ENCODE data around the gene SEC22A. TPM values are rescaled to one million over a fixed set of nuclear protein-coding genes. Genes with fewer than 3 reads are reported as not detected.

SEC22A gene
- total RNA-seq, 3 donors from 2014 or later, result 28.5 to 45.2 (median 33.1) TPM

DNA sequence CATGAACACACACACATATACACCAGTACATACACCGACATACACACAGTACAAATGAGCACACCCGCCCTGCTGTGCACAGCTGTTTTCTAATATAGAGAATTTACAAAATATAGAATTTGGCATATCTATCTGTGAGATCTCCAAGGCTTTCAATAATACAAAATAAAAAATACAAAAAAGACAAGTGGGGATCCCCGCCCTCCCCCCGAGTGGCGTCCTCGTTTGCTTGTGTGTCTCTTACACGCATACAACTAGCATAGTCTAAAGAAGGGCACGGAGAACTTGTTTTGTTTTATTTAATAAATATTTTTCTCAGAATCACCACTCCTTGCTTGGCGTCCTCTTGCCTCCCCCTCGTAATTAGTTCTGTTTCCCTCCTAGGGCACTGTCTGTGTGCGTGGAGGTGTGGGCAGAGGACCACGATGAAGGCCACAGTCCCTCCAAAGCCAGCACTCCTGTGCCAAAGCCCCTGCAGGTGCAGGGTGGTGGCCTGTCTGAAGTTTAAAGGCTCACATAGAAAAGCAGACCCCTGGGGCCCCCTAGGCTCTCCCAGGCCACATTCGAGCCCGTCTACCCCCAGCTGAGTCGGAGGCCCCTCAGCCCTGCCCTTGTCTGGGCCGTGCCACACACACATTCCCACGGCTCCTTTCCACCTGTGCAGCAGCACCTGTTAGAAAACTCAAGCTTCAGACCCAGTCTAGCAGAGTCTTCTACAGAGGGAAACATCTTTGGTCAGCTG, 82.1 kb downstream of the SEC22A start:
- Histone ChIP-seq H3K9me3 (no peaks in the 10 kb centered on the region), H3K27ac (no peak overlapping the region), H3K36me3 (no peaks in the 10 kb centered on the region), H3K27me3 (no peaks in the 10 kb centered on the region), H3K4me3 (no peak overlapping the region), H3K4me1 (no peaks in the 10 kb centered on the region)
- intact Hi-C loops (cut with DNase I; ENCODE audit: low total_unique reads), result no loop called here
- TF ChIP-seq, protein P1, sequence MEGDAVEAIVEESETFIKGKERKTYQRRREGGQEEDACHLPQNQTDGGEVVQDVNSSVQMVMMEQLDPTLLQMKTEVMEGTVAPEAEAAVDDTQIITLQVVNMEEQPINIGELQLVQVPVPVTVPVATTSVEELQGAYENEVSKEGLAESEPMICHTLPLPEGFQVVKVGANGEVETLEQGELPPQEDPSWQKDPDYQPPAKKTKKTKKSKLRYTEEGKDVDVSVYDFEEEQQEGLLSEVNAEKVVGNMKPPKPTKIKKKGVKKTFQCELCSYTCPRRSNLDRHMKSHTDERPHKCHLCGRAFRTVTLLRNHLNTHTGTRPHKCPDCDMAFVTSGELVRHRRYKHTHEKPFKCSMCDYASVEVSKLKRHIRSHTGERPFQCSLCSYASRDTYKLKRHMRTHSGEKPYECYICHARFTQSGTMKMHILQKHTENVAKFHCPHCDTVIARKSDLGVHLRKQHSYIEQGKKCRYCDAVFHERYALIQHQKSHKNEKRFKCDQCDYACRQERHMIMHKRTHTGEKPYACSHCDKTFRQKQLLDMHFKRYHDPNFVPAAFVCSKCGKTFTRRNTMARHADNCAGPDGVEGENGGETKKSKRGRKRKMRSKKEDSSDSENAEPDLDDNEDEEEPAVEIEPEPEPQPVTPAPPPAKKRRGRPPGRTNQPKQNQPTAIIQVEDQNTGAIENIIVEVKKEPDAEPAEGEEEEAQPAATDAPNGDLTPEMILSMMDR (IDR thresholded peaks at IDR 0.05), result no peak
- TF ChIP-seq POLR2A (IDR thresholded peaks at IDR 0.05) (no peak), POLR2AphosphoS5 (IDR thresholded peaks at IDR 0.05) (no peak)
- DNase-seq (ENCODE audit: low spot score in 2 of 2), result no peak

DNA sequence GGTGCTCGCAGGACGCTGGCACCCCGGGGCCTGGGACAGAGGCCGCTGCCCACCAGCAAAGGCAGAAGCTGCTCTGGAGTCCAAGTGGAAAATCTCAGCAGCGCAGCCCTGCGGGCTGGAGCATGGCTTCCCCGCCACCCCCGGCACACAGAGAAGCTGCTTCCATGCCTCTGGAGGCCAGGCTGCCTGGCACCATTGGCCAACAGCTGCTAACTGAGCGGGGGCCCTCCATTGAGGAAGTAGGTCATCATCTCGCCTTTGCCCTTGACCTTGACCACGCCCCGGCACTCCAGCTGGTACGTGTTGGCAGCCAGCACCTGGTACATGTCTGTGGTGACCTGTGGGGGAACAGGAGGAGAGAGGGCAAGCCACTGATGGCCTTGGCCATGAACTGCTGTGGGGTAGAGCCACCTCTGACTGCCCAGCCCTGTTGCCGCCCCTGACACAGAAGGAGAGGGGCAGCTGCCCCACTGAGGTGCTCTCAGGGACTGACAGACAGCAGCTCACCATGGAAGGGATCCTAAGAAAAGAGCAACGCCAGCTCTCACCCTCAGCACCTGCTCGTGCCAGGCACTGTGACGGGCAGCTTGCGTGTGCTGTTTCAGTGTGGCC, 82.8 kb downstream of the SEC22A start:
- Histone ChIP-seq H3K27me3 (no peaks in the 10 kb centered on the region), H3K36me3 (no peaks in the 10 kb centered on the region), H3K9me3 (no peaks in the 10 kb centered on the region), H3K27ac (no peak overlapping the region), H3K4me1 (no peaks in the 10 kb centered on the region), H3K4me3 (no peak overlapping the region)
- no peak for DNase-seq (ENCODE audit: low spot score in 2 of 2)
- intact Hi-C loops (cut with DNase I; ENCODE audit: low total_unique reads), result no loop called here
- no peak for TF ChIP-seq POLR2A (IDR thresholded peaks at IDR 0.05)
- no peak for TF ChIP-seq POLR2AphosphoS5 (IDR thresholded peaks at IDR 0.05)
- TF ChIP-seq, protein P1 (IDR thresholded peaks at IDR 0.05), result no peak

DNA sequence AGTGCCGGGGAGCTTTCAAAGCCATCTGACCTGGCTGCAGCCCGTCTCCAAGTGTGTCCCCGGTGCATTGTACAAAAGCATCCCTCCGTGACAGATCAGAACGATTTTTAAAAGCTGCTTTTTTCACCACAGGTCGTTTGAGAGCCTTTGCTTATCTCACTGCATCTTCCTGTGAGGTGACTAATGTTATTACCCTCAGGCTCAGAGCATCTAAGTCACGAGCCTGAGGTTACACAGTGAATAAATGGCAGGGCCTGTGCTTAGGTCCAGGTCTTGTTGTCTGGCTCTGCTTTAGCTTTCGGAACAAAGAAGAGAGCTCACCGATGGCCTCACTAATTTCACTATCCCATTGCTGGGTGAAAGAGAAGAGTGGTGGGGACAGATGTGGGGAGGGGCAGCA, 83.3 kb downstream of the SEC22A start:
- Histone ChIP-seq H3K27me3 (no peaks in the 10 kb centered on the region), H3K36me3 (no peaks in the 10 kb centered on the region), H3K4me1 (no peaks in the 10 kb centered on the region), H3K4me3 (no peak overlapping the region), H3K27ac (no peak overlapping the region), H3K9me3 (no peaks in the 10 kb centered on the region)
- no peak for TF ChIP-seq POLR2AphosphoS5 (IDR thresholded peaks at IDR 0.05)
- TF ChIP-seq, protein P1 (IDR thresholded peaks at IDR 0.05), result no peak
- TF ChIP-seq POLR2A (IDR thresholded peaks at IDR 0.05), result no peak
- intact Hi-C loops (cut with DNase I; ENCODE audit: low total_unique reads), result no loop called here
- DNase-seq (ENCODE audit: low spot score in 2 of 2), result no peak

DNA sequence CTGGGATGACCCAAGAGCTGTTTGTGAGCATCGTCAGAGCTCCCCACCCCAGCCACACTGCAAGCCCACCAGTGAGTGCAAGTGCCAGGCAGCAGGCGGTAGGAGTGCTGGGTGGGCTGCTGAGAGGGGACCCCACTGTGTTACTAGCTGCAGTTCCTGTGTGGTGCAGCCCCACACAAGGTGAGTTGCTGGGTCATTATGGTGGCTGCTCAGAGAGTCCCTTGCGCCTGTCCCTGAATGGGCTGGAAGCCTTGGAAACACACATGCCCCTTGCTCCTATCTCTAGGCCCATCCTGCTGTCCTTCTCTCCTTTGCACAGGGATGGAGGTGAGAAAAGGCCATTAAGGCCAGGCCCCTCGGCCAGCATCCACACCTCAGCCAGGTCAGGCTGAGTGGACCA, 83.7 kb downstream of the SEC22A start:
- Histone ChIP-seq H3K4me3 (no peak overlapping the region), H3K27ac (no peak overlapping the region), H3K4me1 (no peaks in the 10 kb centered on the region), H3K36me3 (no peaks in the 10 kb centered on the region), H3K27me3 (no peaks in the 10 kb centered on the region), H3K9me3 (no peaks in the 10 kb centered on the region)
- intact Hi-C loops (cut with DNase I; ENCODE audit: low total_unique reads), result no loop called here
- DNase-seq (ENCODE audit: low spot score in 2 of 2), result no peak
- TF ChIP-seq POLR2A (IDR thresholded peaks at IDR 0.05), result no peak
- no peak for TF ChIP-seq POLR2AphosphoS5 (IDR thresholded peaks at IDR 0.05)
- TF ChIP-seq, protein P1 (IDR thresholded peaks at IDR 0.05), result no peak

DNA sequence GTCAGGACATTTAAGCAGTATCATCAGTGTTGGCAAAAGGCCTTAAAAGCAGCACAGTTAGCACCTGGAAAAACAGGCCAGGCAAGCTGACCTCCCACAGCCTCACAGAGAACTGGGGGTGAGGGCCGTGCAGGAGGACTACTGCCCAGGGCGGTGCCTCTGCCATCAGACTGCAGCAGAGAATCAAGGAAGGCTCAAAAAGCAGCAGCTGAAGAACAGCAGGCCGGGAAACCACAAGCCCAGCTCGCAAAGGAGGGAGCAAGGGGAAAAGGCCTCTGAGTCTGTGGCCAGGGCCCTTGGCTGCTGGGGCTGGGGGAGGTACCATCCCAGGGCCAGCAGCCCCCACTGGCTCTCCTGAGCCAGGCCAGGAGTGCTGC, 84.2 kb downstream of the SEC22A start:
- TF ChIP-seq, protein P1 (IDR thresholded peaks at IDR 0.05), result no peak
- H3K27ac ChIP-seq, result no peak overlapping the region
- no peaks in the 10 kb centered on the region for H3K4me1 ChIP-seq
- intact Hi-C loops (cut with DNase I; ENCODE audit: low total_unique reads), result no loop called here
- no peaks in the 10 kb centered on the region for H3K27me3 ChIP-seq
- H3K9me3 ChIP-seq, result no peaks in the 10 kb centered on the region
- no peak for DNase-seq (ENCODE audit: low spot score in 2 of 2)
- no peaks in the 10 kb centered on the region for H3K36me3 ChIP-seq
- no peak overlapping the region for H3K4me3 ChIP-seq
